ENCODE results near the gene EZH2.

GRCh38 chr7:148761499-148762278 is 122.4 kb downstream of the EZH2 start:
- no peak for TF ChIP-seq EZH2 (IDR thresholded peaks at IDR 0.05; ENCODE audit: borderline replicate concordance)
- TF ChIP-seq, protein P1, sequence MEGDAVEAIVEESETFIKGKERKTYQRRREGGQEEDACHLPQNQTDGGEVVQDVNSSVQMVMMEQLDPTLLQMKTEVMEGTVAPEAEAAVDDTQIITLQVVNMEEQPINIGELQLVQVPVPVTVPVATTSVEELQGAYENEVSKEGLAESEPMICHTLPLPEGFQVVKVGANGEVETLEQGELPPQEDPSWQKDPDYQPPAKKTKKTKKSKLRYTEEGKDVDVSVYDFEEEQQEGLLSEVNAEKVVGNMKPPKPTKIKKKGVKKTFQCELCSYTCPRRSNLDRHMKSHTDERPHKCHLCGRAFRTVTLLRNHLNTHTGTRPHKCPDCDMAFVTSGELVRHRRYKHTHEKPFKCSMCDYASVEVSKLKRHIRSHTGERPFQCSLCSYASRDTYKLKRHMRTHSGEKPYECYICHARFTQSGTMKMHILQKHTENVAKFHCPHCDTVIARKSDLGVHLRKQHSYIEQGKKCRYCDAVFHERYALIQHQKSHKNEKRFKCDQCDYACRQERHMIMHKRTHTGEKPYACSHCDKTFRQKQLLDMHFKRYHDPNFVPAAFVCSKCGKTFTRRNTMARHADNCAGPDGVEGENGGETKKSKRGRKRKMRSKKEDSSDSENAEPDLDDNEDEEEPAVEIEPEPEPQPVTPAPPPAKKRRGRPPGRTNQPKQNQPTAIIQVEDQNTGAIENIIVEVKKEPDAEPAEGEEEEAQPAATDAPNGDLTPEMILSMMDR (IDR thresholded peaks at IDR 0.05; ENCODE audit: poor library complexity), result no peak
- no peak for TF ChIP-seq EZH2phosphoT487 (IDR thresholded peaks at IDR 0.05; ENCODE audit: low read depth, severe bottlenecking, unreplicated experiment)

Data from hepatocyte (in vitro differentiated cells).